ENCODE data around the gene AP4S1.

GRCh38 chr14:31085027-31085426, 59.6 kb downstream of the AP4S1 start:
- TF ChIP-seq EZH2phosphoT487 (IDR thresholded peaks at IDR 0.05) (no peak), EZH2 (IDR thresholded peaks at IDR 0.05) (no peak)
- TF ChIP-seq, protein P1, sequence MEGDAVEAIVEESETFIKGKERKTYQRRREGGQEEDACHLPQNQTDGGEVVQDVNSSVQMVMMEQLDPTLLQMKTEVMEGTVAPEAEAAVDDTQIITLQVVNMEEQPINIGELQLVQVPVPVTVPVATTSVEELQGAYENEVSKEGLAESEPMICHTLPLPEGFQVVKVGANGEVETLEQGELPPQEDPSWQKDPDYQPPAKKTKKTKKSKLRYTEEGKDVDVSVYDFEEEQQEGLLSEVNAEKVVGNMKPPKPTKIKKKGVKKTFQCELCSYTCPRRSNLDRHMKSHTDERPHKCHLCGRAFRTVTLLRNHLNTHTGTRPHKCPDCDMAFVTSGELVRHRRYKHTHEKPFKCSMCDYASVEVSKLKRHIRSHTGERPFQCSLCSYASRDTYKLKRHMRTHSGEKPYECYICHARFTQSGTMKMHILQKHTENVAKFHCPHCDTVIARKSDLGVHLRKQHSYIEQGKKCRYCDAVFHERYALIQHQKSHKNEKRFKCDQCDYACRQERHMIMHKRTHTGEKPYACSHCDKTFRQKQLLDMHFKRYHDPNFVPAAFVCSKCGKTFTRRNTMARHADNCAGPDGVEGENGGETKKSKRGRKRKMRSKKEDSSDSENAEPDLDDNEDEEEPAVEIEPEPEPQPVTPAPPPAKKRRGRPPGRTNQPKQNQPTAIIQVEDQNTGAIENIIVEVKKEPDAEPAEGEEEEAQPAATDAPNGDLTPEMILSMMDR (IDR thresholded peaks at IDR 0.05), result no peak
